Ascending aorta (tissue), 2 donors: ENCODE data around the gene GOLGA3. TPM values are rescaled to one million over a fixed set of nuclear protein-coding genes. Genes with fewer than 3 reads are reported as not detected.

Experiments used
- DNase-seq, 2 donors: peaks; one replicate each; pipeline ENCODE4 v3.0.0-alpha.2; 2019; ENCODE audit warnings: low spot score in 2 of 2
- H3K27ac ChIP-seq, 2 donors: fragments of 200-600 bp; sonication (generic); one replicate each; pipeline ENCODE4 v1.5.1; 2016 to 2017; ENCODE audit warnings: mild to moderate bottlenecking in 1 of 2
- H3K27me3 ChIP-seq: fragments of 200-600 bp; sonication (generic); one replicate; pipeline ENCODE4 v1.5.1; 2017
- H3K36me3 ChIP-seq, 2 donors: fragments of 200-600 bp; sonication (generic); one replicate each; pipeline ENCODE4 v1.5.1; 2016
- H3K4me1 ChIP-seq, 2 donors: fragments of 200-600 bp; sonication (generic); one replicate each; pipeline ENCODE4 v1.5.1; 2016 to 2017; ENCODE audit warnings: mild to moderate bottlenecking in 1 of 2
- H3K4me3 ChIP-seq, 2 donors: fragments of 200-600 bp; sonication (generic); one replicate each; pipeline ENCODE4 v1.5.1; 2016 to 2017; ENCODE audit warnings: mild to moderate bottlenecking in 1 of 2
- H3K9me3 ChIP-seq, 2 donors: fragments of 200-600 bp; sonication (generic); one replicate each; pipeline ENCODE4 v1.5.1; 2016
- CTCF ChIP-seq, 3 experiments: fragments of 200-600 bp in 2 of 3; fragments of 450-650 bp in 1 of 3; sonication (generic) in 2 of 3; IDR thresholded peaks; one replicate each; pipeline ENCODE4 v1.5.1; 2016 to 2019; ENCODE audit warnings: antibody characterized with exemption in 3 of 3, mild to moderate bottlenecking in 1 of 3, moderate library complexity in 1 of 3
- intact Hi-C: fragments of 100-400 bp; cut with DNase I; formaldehyde crosslinking; loops from one replicate; pipeline ENCODE4 v1.15.1; 2023
- total RNA-seq: library from RNA; depleted of rRNA; stranded (reverse); fragments of >200 nt; gene quantifications from one replicate; pipeline ENCODE4 v1.1.0, GENCODE V29; 2016

The GOLGA3 gene
- total RNA-seq, 1 donor from 2014 or later, result 173 TPM

- intact Hi-C loops, result loop anchor here (1.0 to 5.0 kb wide), 9 partner anchors 59 to 1956 kb away; partner anchors contain the start of genes ANKLE2, CHFR, PGAM5 and POLE
- Histone ChIP-seq H3K4me1 (peaks cover 9 to 16% of the 10 kb centered on the region in 2 donors), H3K9me3 (no peaks in the 10 kb centered on the region), H3K27me3 (no peaks in the 10 kb centered on the region), H3K36me3 (peaks cover 12 to 28% of the 10 kb centered on the region in 2 donors), H3K4me3 (peak overlapping the region; percentile 79 to 91), H3K27ac (peak overlapping the region; percentile 98 to 99)
- no peak for DNase-seq
- no peak for TF ChIP-seq CTCF (IDR thresholded peaks at IDR 0.05)
Observed at GRCh38 chr12:132827763-132828703, 636 bp downstream of the GOLGA3 start.

GRCh38 chr12:132825861-132826260 is 2.8 kb downstream of the GOLGA3 start:
- no peak for DNase-seq
- peaks cover 17 to 42% of the 10 kb centered on the region in 2 donors for H3K36me3 ChIP-seq
- H3K27me3 ChIP-seq, result no peaks in the 10 kb centered on the region
- intact Hi-C loops, result loop anchor here (5.0 kb wide), 4 partner anchors 131 to 1954 kb away; partner anchors contain the start of genes POLE, PXMP2, RAN and ZNF605
- no peaks in the 10 kb centered on the region for H3K9me3 ChIP-seq
- H3K4me1 ChIP-seq, result peaks cover 9 to 16% of the 10 kb centered on the region in 2 donors
- no peak overlapping the region for H3K27ac ChIP-seq
- no peak overlapping the region for H3K4me3 ChIP-seq
- no peak for TF ChIP-seq CTCF (IDR thresholded peaks at IDR 0.05)

- no peak overlapping the region for H3K27ac ChIP-seq
- H3K27me3 ChIP-seq, result no peaks in the 10 kb centered on the region
- no peaks in the 10 kb centered on the region for H3K9me3 ChIP-seq
- no peak for DNase-seq
- no peak for TF ChIP-seq CTCF (IDR thresholded peaks at IDR 0.05)
- H3K36me3 ChIP-seq, result peaks cover 24 to 50% of the 10 kb centered on the region in 2 donors
- intact Hi-C loops, result loop anchor here (5.0 kb wide), 4 partner anchors 132 to 1953 kb away; partner anchors contain the start of genes POLE, PXMP2, RAN and ZNF605
- peaks cover 9 to 16% of the 10 kb centered on the region in 2 donors for H3K4me1 ChIP-seq
- H3K4me3 ChIP-seq, result no peak overlapping the region
Observed at GRCh38 chr12:132825089-132825488, 3.6 kb downstream of the GOLGA3 start.

GRCh38 chr12:132824053-132824452 is 4.6 kb downstream of the GOLGA3 start:
- no peak overlapping the region for H3K27ac ChIP-seq
- no peaks in the 10 kb centered on the region for H3K9me3 ChIP-seq
- H3K4me3 ChIP-seq, result no peak overlapping the region
- H3K36me3 ChIP-seq, result peaks cover 34 to 60% of the 10 kb centered on the region in 2 donors
- peaks cover 9 to 16% of the 10 kb centered on the region in 2 donors for H3K4me1 ChIP-seq
- DNase-seq, result no peak
- intact Hi-C loops, result no loop called here
- no peak for TF ChIP-seq CTCF (IDR thresholded peaks at IDR 0.05)
- no peaks in the 10 kb centered on the region for H3K27me3 ChIP-seq

- Histone ChIP-seq H3K27ac (no peak overlapping the region), H3K9me3 (no peaks in the 10 kb centered on the region), H3K4me1 (no peaks in the 10 kb centered on the region), H3K36me3 (peaks cover 64 to 74% of the 10 kb centered on the region in 2 donors), H3K4me3 (no peak overlapping the region), H3K27me3 (no peaks in the 10 kb centered on the region)
- TF ChIP-seq CTCF (IDR thresholded peaks at IDR 0.05), result no peak
- no peak for DNase-seq
- intact Hi-C loops, result no loop called here
Observed at GRCh38 chr12:132818562-132818961, 10.1 kb downstream of the GOLGA3 start.
